ENCODE results near the gene CDH11.

Gene CDH11

DNA sequence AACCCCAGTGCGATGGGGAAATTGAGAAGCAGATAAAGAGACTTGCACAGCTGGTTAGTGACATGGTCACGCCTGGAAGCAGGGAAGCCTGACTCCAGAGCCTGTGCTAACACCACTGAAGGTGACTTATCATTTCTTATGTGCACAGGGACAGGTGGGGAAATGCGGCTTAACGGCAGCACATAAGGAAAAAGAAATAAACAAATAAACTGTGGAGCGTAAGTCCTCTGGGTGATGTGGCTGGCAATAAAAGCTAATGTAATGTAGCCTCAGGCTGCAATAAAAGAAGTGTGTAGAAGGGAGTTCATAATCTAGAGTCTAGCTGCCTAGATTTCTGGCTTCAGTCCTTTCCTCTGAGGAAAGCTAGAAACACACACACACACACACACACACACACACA is 10.6 kb downstream of the CDH11 start:
- H3K4me3 ChIP-seq (ENCODE audit: control insufficient read depth, low read depth, low read length): no peak overlapping the region
- no peak for DNase-seq (ENCODE audit: low read depth)
- TF ChIP-seq, protein P1, sequence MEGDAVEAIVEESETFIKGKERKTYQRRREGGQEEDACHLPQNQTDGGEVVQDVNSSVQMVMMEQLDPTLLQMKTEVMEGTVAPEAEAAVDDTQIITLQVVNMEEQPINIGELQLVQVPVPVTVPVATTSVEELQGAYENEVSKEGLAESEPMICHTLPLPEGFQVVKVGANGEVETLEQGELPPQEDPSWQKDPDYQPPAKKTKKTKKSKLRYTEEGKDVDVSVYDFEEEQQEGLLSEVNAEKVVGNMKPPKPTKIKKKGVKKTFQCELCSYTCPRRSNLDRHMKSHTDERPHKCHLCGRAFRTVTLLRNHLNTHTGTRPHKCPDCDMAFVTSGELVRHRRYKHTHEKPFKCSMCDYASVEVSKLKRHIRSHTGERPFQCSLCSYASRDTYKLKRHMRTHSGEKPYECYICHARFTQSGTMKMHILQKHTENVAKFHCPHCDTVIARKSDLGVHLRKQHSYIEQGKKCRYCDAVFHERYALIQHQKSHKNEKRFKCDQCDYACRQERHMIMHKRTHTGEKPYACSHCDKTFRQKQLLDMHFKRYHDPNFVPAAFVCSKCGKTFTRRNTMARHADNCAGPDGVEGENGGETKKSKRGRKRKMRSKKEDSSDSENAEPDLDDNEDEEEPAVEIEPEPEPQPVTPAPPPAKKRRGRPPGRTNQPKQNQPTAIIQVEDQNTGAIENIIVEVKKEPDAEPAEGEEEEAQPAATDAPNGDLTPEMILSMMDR (IDR thresholded peaks at IDR 0.05; ENCODE audit: control insufficient read depth, insufficient read depth, low read depth, low read length, missing control alignments): no peak

- no peak for DNase-seq (ENCODE audit: low read depth)
- no peak overlapping the region for H3K4me3 ChIP-seq (ENCODE audit: control insufficient read depth, low read depth, low read length)
- TF ChIP-seq, protein P1 (IDR thresholded peaks at IDR 0.05; ENCODE audit: control insufficient read depth, insufficient read depth, low read depth, low read length, missing control alignments): no peak
Measured at GRCh38 chr16:65106757-65107156, 15.1 kb downstream of the CDH11 start.

GRCh38 chr16:65105171-65105570 is 16.7 kb downstream of the CDH11 start:
- TF ChIP-seq, protein P1 (IDR thresholded peaks at IDR 0.05; ENCODE audit: control insufficient read depth, insufficient read depth, low read depth, low read length, missing control alignments): no peak
- DNase-seq (ENCODE audit: low read depth): no peak

GRCh38 chr16:65104471-65104870 is 17.4 kb downstream of the CDH11 start:
- TF ChIP-seq, protein P1 (IDR thresholded peaks at IDR 0.05; ENCODE audit: control insufficient read depth, insufficient read depth, low read depth, low read length, missing control alignments): no peak
- H3K4me3 ChIP-seq (ENCODE audit: control insufficient read depth, low read depth, low read length): no peak overlapping the region
- DNase-seq (ENCODE audit: low read depth): no peak

More at GRCh38 chr16:65105171-65105570, 16.7 kb downstream of the CDH11 start:
- no peak overlapping the region for H3K4me3 ChIP-seq (ENCODE audit: control insufficient read depth, low read depth, low read length)

GRCh38 chr16:65102326-65102725 is 19.5 kb downstream of the CDH11 start:
- DNase-seq (ENCODE audit: low read depth): no peak
- TF ChIP-seq, protein P1 (IDR thresholded peaks at IDR 0.05; ENCODE audit: control insufficient read depth, insufficient read depth, low read depth, low read length, missing control alignments): no peak
- no peak overlapping the region for H3K4me3 ChIP-seq (ENCODE audit: control insufficient read depth, low read depth, low read length)

GRCh38 chr16:65101009-65101408 is 20.9 kb downstream of the CDH11 start:
- TF ChIP-seq, protein P1 (IDR thresholded peaks at IDR 0.05; ENCODE audit: control insufficient read depth, insufficient read depth, low read depth, low read length, missing control alignments): no peak
- H3K4me3 ChIP-seq (ENCODE audit: control insufficient read depth, low read depth, low read length): no peak overlapping the region
- DNase-seq (ENCODE audit: low read depth): no peak

DNA sequence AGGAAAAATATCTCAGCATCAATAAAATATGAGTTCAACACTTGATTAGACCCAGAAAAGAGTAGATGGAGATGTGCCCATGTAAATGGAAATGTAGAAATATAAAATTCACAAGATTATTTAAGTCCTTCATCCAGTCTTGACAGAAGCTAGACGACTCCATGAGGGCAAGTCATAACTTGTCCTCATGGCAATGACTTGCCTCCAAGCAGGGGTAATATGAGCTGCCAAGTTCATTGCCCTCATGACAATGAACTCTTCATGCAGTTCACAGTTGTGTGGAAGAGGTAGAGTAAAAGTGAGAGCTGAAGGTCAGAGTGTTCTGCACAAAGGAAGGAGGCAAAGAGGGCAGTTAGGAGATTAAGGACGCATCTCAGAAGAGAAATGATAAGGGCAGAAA is 22.3 kb downstream of the CDH11 start:
- H3K4me3 ChIP-seq (ENCODE audit: control insufficient read depth, low read depth, low read length): no peak overlapping the region
- TF ChIP-seq, protein P1 (IDR thresholded peaks at IDR 0.05; ENCODE audit: control insufficient read depth, insufficient read depth, low read depth, low read length, missing control alignments): no peak
- DNase-seq (ENCODE audit: low read depth): no peak

Measured in AG09309 (cell line).